GM12878 (cell line): ENCODE data around the gene GRIK5.

ENCODE experiments used
- EZH2 ChIP-seq: IDR thresholded peaks from 2 replicates; pipeline ENCODE4 v1.6.1; 2012; ENCODE audit warnings: low read depth, mild to moderate bottlenecking, control low read depth, inconsistent platforms, low read length, borderline replicate concordance; ENCODE audit not compliant: control insufficient read depth
- FOXM1 ChIP-seq: IDR thresholded peaks from 2 replicates; pipeline ENCODE4 v1.6.1; 2012; ENCODE audit warnings: low read depth, mild to moderate bottlenecking, inconsistent platforms, low read length, moderate library complexity
- JUND ChIP-seq: IDR thresholded peaks from 2 replicates; pipeline ENCODE4 v1.6.1; 2012; ENCODE audit warnings: low read depth, mild to moderate bottlenecking, low read length, improper control_type of control experiment, moderate library complexity
- NFIC ChIP-seq: IDR thresholded peaks from 2 replicates; pipeline ENCODE4 v1.6.1; 2012; ENCODE audit warnings: low read depth, mild to moderate bottlenecking, inconsistent platforms, low read length, moderate library complexity
- POLR2A ChIP-seq: IDR thresholded peaks from 2 replicates; pipeline ENCODE4 v1.6.1; 2011; ENCODE audit warnings: low read depth, mild to moderate bottlenecking, low read length
- SPI1 ChIP-seq: IDR thresholded peaks from 2 replicates; pipeline ENCODE4 v1.6.1; 2011; ENCODE audit warnings: low read depth, mild to moderate bottlenecking, low read length, moderate library complexity, borderline replicate concordance; ENCODE audit not compliant: insufficient read depth
- ZNF384 ChIP-seq: IDR thresholded peaks from 2 replicates; pipeline ENCODE4 v1.6.1; 2012; ENCODE audit warnings: low read depth, mild to moderate bottlenecking, low read length, improper control_type of control experiment, borderline replicate concordance
- TF ChIP-seq, protein P1 (sequence below): IDR thresholded peaks from 2 replicates; pipeline ENCODE4 v1.6.1; 2011; ENCODE audit warnings: low read depth, low read length, improper control_type of control experiment, borderline replicate concordance
- TF ChIP-seq, protein P2 (sequence below), 3 experiments: IDR thresholded peaks in 2 of 3; conservative IDR thresholded peaks in 1 of 3; 2 replicates each; pipeline ENCODE4 v1.5.1; 2011; ENCODE audit warnings: low read depth in 3 of 3, low read length in 3 of 3, mild to moderate bottlenecking in 3 of 3, control low read depth in 2 of 3, moderate library complexity in 2 of 3, inconsistent platforms in 1 of 3, mixed read lengths in 1 of 3; ENCODE audit not compliant: control insufficient read depth in 2 of 3, insufficient read depth in 1 of 3; ENCODE audit errors: extremely low read depth in 1 of 3
- TF ChIP-seq, protein P3 (sequence below): fragments of 450-650 bp; IDR thresholded peaks from 2 replicates; pipeline ENCODE4 v1.6.1; 2017; ENCODE audit warnings: antibody characterized with exemption, mild to moderate bottlenecking, moderate library complexity

DNA sequence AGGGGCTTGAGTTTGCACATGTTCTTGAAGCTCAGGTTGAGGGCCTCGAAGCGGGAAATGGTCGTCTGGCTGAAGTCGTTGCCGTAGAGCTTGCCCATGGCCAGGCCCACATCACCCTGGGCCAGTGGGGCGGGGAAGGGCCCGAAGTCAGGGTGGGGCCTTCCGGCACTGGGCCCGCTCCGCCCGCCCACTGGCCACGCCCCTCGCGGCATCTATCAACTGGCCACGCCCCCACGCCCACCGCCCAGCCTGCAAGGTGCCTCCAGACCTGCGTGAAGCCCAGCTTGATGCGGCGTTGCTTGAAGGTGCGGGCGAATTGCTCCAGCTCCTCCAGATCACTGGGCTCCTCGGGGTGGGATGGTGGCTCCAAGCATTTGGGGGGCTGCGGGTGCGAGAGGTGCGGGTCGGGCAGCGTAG, 25.8 kb upstream of the GRIK5 start:
- no peak for TF ChIP-seq JUND
- TF ChIP-seq, protein P1, sequence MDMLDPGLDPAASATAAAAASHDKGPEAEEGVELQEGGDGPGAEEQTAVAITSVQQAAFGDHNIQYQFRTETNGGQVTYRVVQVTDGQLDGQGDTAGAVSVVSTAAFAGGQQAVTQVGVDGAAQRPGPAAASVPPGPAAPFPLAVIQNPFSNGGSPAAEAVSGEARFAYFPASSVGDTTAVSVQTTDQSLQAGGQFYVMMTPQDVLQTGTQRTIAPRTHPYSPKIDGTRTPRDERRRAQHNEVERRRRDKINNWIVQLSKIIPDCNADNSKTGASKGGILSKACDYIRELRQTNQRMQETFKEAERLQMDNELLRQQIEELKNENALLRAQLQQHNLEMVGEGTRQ, result no peak
- no peak for TF ChIP-seq SPI1
- TF ChIP-seq, protein P2, sequence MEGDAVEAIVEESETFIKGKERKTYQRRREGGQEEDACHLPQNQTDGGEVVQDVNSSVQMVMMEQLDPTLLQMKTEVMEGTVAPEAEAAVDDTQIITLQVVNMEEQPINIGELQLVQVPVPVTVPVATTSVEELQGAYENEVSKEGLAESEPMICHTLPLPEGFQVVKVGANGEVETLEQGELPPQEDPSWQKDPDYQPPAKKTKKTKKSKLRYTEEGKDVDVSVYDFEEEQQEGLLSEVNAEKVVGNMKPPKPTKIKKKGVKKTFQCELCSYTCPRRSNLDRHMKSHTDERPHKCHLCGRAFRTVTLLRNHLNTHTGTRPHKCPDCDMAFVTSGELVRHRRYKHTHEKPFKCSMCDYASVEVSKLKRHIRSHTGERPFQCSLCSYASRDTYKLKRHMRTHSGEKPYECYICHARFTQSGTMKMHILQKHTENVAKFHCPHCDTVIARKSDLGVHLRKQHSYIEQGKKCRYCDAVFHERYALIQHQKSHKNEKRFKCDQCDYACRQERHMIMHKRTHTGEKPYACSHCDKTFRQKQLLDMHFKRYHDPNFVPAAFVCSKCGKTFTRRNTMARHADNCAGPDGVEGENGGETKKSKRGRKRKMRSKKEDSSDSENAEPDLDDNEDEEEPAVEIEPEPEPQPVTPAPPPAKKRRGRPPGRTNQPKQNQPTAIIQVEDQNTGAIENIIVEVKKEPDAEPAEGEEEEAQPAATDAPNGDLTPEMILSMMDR (IDR thresholded peaks at IDR 0.05 in 2 of 3, conservative IDR thresholded peaks at IDR 0.05 in 1 of 3; ENCODE audit: control insufficient read depth in 2 of 3, extremely low read depth in 1 of 3, insufficient read depth in 1 of 3, low read depth in 3 of 3, low read length in 3 of 3), result no peak
- TF ChIP-seq FOXM1, result no peak
- no peak for TF ChIP-seq ZNF384
- no peak for TF ChIP-seq NFIC
- TF ChIP-seq, protein P3, sequence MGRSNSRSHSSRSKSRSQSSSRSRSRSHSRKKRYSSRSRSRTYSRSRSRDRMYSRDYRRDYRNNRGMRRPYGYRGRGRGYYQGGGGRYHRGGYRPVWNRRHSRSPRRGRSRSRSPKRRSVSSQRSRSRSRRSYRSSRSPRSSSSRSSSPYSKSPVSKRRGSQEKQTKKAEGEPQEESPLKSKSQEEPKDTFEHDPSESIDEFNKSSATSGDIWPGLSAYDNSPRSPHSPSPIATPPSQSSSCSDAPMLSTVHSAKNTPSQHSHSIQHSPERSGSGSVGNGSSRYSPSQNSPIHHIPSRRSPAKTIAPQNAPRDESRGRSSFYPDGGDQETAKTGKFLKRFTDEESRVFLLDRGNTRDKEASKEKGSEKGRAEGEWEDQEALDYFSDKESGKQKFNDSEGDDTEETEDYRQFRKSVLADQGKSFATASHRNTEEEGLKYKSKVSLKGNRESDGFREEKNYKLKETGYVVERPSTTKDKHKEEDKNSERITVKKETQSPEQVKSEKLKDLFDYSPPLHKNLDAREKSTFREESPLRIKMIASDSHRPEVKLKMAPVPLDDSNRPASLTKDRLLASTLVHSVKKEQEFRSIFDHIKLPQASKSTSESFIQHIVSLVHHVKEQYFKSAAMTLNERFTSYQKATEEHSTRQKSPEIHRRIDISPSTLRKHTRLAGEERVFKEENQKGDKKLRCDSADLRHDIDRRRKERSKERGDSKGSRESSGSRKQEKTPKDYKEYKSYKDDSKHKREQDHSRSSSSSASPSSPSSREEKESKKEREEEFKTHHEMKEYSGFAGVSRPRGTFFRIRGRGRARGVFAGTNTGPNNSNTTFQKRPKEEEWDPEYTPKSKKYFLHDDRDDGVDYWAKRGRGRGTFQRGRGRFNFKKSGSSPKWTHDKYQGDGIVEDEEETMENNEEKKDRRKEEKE, result no peak
- no peak for TF ChIP-seq EZH2
- no peak for TF ChIP-seq POLR2A
